ENCODE measurements around the gene CALD1. TPM values are rescaled to one million over a fixed set of nuclear protein-coding genes. Genes with fewer than 3 reads are reported as not detected.
A peak's percentile ranks its signal among the peaks of the same experiment; 100 is the strongest.

Gene CALD1
- total RNA-seq, 4 donors from 2014 or later = 32.3 to 462 (median 98.4) TPM

DNA sequence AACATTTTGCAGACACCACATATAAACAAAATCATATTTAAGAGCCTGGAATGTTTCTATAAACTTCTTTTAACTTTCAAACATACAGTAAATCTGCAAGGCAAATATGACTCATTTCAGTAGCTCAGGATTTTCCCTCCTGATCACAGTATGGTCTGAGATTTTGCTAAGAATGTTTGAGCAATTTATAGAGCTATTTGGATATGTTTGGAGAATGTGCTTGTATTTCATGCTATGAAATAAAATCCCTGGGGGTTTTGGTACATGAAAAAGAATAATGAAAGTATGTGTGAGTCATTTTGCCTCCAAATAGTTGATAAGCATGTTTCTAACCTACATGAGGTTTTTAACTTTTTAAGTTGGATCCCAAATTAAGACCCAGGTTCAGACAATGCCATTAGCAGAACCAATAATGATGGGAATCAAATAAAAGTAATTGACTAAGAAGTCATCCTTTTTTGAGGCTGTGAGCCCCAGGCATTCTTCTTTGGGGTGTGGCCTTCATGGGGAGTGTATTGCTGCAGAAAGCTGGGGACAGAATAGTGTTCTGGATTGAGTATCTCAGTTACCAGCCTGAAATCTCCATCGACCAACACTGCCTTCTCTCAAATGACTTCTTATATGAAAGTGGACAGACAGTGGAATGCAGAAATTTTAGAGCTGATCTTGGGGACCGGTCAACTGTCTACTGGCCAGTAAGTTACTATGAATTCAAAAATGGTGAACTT lies 140.8 kb downstream of the CALD1 start:
- Histone ChIP-seq H3K27me3 (no peaks in the 10 kb centered on the region), H3K4me1 (peaks cover 0 to 26% (median 15%) of the 10 kb centered on the region in 3 donors), H3K4me3 (no peak overlapping the region), H3K9me3 (no peaks in the 10 kb centered on the region), H3K27ac (peak overlapping the region; percentile 5 to 78 (median 42)), H3K36me3 (no peaks in the 10 kb centered on the region)
- no peak for TF ChIP-seq POLR2A (IDR thresholded peaks at IDR 0.05)
- TF ChIP-seq CTCF (IDR thresholded peaks at IDR 0.05) = no peak
- intact Hi-C loops (cut with DNase I) = no loop called here
- WGBS, 2 donors = 72 to 74% methylated on average over 2 of the region's 2 CpGs
- DNase-seq = no peak

DNA sequence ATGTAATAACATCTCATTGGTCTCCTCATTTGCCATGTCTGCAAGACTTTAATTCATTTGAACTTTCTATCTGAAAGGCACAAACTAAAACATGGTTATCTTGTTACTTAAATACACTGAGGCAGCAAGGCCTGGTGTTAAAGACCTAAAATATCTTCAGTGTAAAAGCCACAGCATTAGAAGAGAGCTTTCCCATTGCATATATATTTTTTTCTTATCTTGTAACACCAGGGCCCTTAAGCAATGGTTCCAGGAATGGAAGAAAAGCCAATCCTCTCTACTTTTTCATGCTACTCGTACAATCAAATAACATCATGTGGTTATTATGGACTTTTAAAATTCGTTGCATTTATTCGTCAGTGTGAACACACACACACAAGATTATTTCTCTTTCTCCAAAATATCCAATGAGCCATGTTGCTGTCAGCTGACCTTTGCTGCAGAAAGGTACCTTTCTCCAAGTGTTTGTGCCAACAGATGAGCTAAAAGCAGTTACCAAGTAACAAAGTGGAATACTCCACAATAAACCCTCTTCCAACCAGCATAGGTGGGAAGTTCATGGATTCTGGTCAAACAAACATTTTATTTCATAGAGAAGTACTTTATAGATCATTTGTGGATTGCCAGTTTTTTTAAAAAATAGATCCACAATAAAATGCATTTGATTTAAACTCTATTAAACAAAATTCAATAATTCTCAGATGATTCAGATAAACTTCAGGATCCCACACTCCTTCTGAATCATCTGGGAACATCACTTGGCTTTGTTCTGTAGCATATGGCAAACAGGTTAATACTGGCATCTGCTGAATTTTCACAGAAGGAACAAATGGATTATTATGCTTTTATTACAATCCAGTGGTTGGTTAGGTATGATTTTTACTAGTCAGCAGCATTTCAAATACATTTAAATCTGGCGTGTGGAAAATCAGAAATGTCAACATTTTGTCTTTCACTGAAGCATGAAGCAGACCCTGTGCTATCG lies 143.6 kb downstream of the CALD1 start:
- 80 to 86% methylated on average over 5 of the region's 5 CpGs for WGBS, 2 donors
- Histone ChIP-seq H3K9me3 (no peaks in the 10 kb centered on the region), H3K36me3 (no peaks in the 10 kb centered on the region), H3K27me3 (no peaks in the 10 kb centered on the region), H3K4me1 (peaks cover 0 to 26% (median 15%) of the 10 kb centered on the region in 3 donors), H3K4me3 (no peak overlapping the region), H3K27ac (peak overlapping the region in 2 of 4 donors; percentile 4 to 62)
- intact Hi-C loops (cut with DNase I) = no loop called here
- TF ChIP-seq POLR2A (IDR thresholded peaks at IDR 0.05) (no peak), CTCF (IDR thresholded peaks at IDR 0.05) (no peak)
- no peak for DNase-seq

- H3K27ac ChIP-seq = peak overlapping the region in 3 of 4 donors; percentile 37 to 41 (median 40)
- peaks cover 0 to 10% (median 0%) of the 10 kb centered on the region in 3 donors for H3K36me3 ChIP-seq
These were observed 146.3 kb downstream of the CALD1 start for GRCh38 chr7:134925766-134926165.

GRCh38 chr7:134926396-134926795 lies 147.0 kb downstream of the CALD1 start:
- no peak for DNase-seq
- TF ChIP-seq CTCF (IDR thresholded peaks at IDR 0.05) (no peak), POLR2A (IDR thresholded peaks at IDR 0.05) (no peak)
- no peak overlapping the region for H3K27ac ChIP-seq
- no peaks in the 10 kb centered on the region for H3K27me3 ChIP-seq
- H3K9me3 ChIP-seq = no peaks in the 10 kb centered on the region
- intact Hi-C loops (cut with DNase I) = no loop called here
- H3K4me1 ChIP-seq = no peaks in the 10 kb centered on the region
- 68 to 91% methylated on average over 1 of the region's 1 CpG for WGBS, 2 donors
- peaks cover 0 to 10% (median 0%) of the 10 kb centered on the region in 3 donors for H3K36me3 ChIP-seq
- no peak overlapping the region for H3K4me3 ChIP-seq

More at GRCh38 chr7:134925766-134926165, 146.3 kb downstream of the CALD1 start:
- intact Hi-C loops (cut with DNase I) = no loop called here
- DNase-seq = no peak
- Histone ChIP-seq H3K4me3 (no peak overlapping the region), H3K9me3 (no peaks in the 10 kb centered on the region), H3K27me3 (no peaks in the 10 kb centered on the region), H3K4me1 (no peaks in the 10 kb centered on the region)
- TF ChIP-seq CTCF (IDR thresholded peaks at IDR 0.05) = no peak
- TF ChIP-seq POLR2A (IDR thresholded peaks at IDR 0.05) = no peak
- WGBS, 2 donors = 71 to 93% methylated on average over 5 of the region's 5 CpGs
